Loucy (cell line): Measurements from ENCODE around the gene NFKBIA.

Experiments used
- H2AFZ ChIP-seq: fragments of 200-600 bp; sonication (generic); 2 replicates; pipeline ENCODE4 v1.6.0; 2016; ENCODE audit warnings: antibody characterized with exemption, mild to moderate bottlenecking, low read length, moderate library complexity
- H3F3A ChIP-seq: fragments of 200-600 bp; 2 replicates; pipeline ENCODE4 v1.6.0; 2016; ENCODE audit warnings: antibody characterized with exemption, low read depth, mild to moderate bottlenecking
- H3K27me3 ChIP-seq: fragments of 200-600 bp; sonication (generic); 2 replicates; pipeline ENCODE4 v1.6.1; 2014; ENCODE audit warnings: low read length, mild to moderate bottlenecking; ENCODE audit not compliant: insufficient read depth, poor library complexity, severe bottlenecking
- H3K36me3 ChIP-seq: fragments of 200-600 bp; sonication (generic); 2 replicates; pipeline ENCODE4 v1.6.1; 2016; ENCODE audit warnings: low read length; ENCODE audit not compliant: insufficient read depth
- H3K4me1 ChIP-seq: fragments of 200-600 bp; sonication (generic); 2 replicates; pipeline ENCODE4 v1.5.1; 2014; ENCODE audit warnings: low read length, mild to moderate bottlenecking; ENCODE audit not compliant: insufficient read depth, poor library complexity, severe bottlenecking
- H3K4me2 ChIP-seq: fragments of 200-600 bp; sonication (generic); 2 replicates; pipeline ENCODE4 v1.6.0; 2014; ENCODE audit warnings: antibody characterized with exemption, low read length, low read depth, mild to moderate bottlenecking; ENCODE audit not compliant: poor library complexity, severe bottlenecking
- H3K4me3 ChIP-seq: fragments of 200-600 bp; sonication (generic); 2 replicates; pipeline ENCODE4 v1.5.1; 2014; ENCODE audit warnings: low read length, mild to moderate bottlenecking, mixed read lengths; ENCODE audit not compliant: poor library complexity, severe bottlenecking
- H3K79me2 ChIP-seq: fragments of 200-600 bp; sonication (generic); 2 replicates; pipeline ENCODE4 v1.6.1; 2014; ENCODE audit warnings: low read length; ENCODE audit not compliant: insufficient read depth
- H3K9ac ChIP-seq: fragments of 200-600 bp; sonication (generic); 2 replicates; pipeline ENCODE4 v1.6.0; 2014; ENCODE audit warnings: mild to moderate bottlenecking, low read depth, low read length, moderate library complexity; ENCODE audit not compliant: poor library complexity, severe bottlenecking
- H3K9me2 ChIP-seq: fragments of 200-600 bp; sonication (generic); replicated peaks from 2 replicates; pipeline ENCODE4 v1.6.1; 2016; ENCODE audit warnings: low read depth, low read length, mixed read lengths
- H3K9me3 ChIP-seq: fragments of 200-600 bp; sonication (generic); 2 replicates; pipeline ENCODE4 v1.6.1; 2014; ENCODE audit warnings: mild to moderate bottlenecking, antibody characterized with exemption, low read length, low read depth; ENCODE audit not compliant: insufficient read depth
- H4K20me1 ChIP-seq: fragments of 200-600 bp; sonication (generic); 2 replicates; pipeline ENCODE4 v1.6.0; 2014; ENCODE audit warnings: antibody characterized with exemption, low read length, mild to moderate bottlenecking; ENCODE audit not compliant: insufficient read depth, poor library complexity, severe bottlenecking
- EZH2phosphoT487 ChIP-seq: fragments of 200-600 bp; IDR thresholded peaks from 2 replicates; pipeline ENCODE4 v1.6.1; 2018; ENCODE audit warnings: antibody characterized with exemption, mild to moderate bottlenecking, moderate library complexity, borderline replicate concordance
- TF ChIP-seq, protein P1 (sequence below): fragments of 200-600 bp; sonication (generic); conservative IDR thresholded peaks from 2 replicates; pipeline ENCODE4 v1.5.1; 2014; ENCODE audit warnings: mild to moderate bottlenecking, antibody characterized with exemption, low read length

The NFKBIA gene

DNA sequence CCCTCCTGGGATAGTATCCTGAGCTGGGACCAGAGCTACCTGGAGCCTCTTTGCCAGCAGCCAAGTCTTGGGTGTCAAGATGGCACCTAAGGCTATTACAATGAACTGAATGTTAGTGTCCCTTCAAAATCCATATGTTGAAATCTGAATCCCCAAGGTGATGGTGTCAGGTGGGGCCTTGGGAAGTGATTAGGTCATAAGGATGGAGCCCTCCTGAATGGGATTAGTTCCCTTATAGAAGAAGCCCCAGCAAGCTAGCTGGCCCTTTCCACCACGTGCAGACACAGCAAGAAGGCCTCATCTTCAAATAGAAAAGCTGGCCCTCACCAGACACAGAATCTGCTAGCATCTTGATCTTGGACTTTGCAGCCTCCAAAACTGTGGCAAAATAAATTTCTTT is 12.4 kb downstream of the NFKBIA start:
- Histone ChIP-seq H3K4me1 (no peaks in the 10 kb centered on the region), H3K4me2 (no peak overlapping the region), H3K36me3 (no peaks in the 10 kb centered on the region), H4K20me1 (no peaks in the 10 kb centered on the region), H3K4me3 (no peak overlapping the region), H3K27me3 (no peaks in the 10 kb centered on the region), H3K79me2 (no peaks in the 10 kb centered on the region), H3K9ac (no peak overlapping the region), H3F3A (no peaks in the 10 kb centered on the region), H2AFZ (no peak overlapping the region), H3K9me2 (no peaks in the 10 kb centered on the region), H3K9me3 (no peaks in the 10 kb centered on the region)
- TF ChIP-seq, protein P1, sequence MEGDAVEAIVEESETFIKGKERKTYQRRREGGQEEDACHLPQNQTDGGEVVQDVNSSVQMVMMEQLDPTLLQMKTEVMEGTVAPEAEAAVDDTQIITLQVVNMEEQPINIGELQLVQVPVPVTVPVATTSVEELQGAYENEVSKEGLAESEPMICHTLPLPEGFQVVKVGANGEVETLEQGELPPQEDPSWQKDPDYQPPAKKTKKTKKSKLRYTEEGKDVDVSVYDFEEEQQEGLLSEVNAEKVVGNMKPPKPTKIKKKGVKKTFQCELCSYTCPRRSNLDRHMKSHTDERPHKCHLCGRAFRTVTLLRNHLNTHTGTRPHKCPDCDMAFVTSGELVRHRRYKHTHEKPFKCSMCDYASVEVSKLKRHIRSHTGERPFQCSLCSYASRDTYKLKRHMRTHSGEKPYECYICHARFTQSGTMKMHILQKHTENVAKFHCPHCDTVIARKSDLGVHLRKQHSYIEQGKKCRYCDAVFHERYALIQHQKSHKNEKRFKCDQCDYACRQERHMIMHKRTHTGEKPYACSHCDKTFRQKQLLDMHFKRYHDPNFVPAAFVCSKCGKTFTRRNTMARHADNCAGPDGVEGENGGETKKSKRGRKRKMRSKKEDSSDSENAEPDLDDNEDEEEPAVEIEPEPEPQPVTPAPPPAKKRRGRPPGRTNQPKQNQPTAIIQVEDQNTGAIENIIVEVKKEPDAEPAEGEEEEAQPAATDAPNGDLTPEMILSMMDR: no peak
- TF ChIP-seq EZH2phosphoT487: no peak

DNA sequence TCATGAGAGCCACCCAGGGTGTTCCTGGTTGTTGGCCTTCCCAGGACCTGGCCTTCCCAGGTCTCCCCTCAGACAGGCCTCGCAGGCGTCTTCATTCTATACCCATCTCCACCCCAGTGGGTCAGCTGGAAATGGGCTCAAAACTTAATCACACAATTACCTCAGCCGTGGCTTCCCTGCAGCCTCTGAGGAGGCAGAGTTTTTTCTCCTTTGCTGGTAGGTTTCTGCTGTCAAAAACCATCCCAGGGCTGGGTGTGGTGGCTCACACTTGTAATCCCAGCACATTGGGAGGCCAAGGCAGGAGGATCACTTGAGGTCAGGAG is 13.2 kb downstream of the NFKBIA start:
- H3K4me1 ChIP-seq: no peaks in the 10 kb centered on the region
- H3K27me3 ChIP-seq: no peaks in the 10 kb centered on the region
- H3K9me2 ChIP-seq: no peaks in the 10 kb centered on the region
- no peak overlapping the region for H3K9ac ChIP-seq
- H3K36me3 ChIP-seq: no peaks in the 10 kb centered on the region
- H3K4me3 ChIP-seq: no peak overlapping the region
- no peaks in the 10 kb centered on the region for H3F3A ChIP-seq
- no peaks in the 10 kb centered on the region for H3K79me2 ChIP-seq
- TF ChIP-seq EZH2phosphoT487: no peak
- TF ChIP-seq, protein P1: no peak
- H4K20me1 ChIP-seq: no peaks in the 10 kb centered on the region
- no peak overlapping the region for H2AFZ ChIP-seq
- H3K9me3 ChIP-seq: no peaks in the 10 kb centered on the region
- H3K4me2 ChIP-seq: no peak overlapping the region

DNA sequence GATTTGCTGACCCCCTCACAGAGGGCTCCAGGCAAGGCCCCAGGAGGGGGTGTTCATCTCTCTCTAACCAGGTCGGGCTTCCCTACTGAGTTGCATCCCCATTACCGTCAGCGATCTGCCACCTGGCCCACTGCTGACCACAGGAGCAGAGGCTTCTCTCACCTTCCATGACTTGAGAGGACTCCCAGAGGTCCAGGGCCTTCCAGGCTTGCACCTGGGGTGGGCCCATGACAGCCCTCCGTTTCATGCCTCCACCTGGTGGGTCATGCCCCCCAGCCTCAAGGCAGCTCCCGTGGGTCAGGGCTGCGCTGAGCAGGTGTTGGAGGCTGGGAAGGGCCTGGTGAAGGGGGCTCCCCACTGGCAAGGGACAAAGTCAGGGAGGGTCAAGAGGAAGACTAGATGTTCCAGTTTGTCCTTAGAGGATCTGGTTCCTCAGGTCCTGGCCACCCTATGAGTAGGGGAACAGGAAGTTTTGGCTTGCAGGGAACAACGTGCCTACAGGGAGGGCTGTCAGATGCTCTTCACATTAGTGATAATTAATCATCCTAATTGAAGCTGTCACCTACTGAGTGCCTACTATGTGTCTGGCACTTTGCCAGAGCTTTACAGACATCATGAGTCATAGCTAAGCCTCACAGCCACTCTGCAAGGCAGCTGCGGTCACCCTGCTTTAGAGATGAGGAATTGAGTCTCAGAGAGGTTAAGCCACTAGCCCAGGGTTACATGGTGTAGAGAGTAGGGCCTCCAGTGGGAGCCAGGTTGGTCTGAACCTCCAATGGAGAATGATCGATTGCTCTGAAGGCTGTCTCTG is 13.8 kb downstream of the NFKBIA start:
- TF ChIP-seq, protein P1: no peak
- no peak for TF ChIP-seq EZH2phosphoT487
- no peaks in the 10 kb centered on the region for H3K9me3 ChIP-seq
- H3K4me1 ChIP-seq: no peaks in the 10 kb centered on the region
- no peak overlapping the region for H3K4me2 ChIP-seq
- H4K20me1 ChIP-seq: no peaks in the 10 kb centered on the region
- no peak overlapping the region for H3K9ac ChIP-seq
- no peaks in the 10 kb centered on the region for H3K9me2 ChIP-seq
- no peaks in the 10 kb centered on the region for H3F3A ChIP-seq
- H2AFZ ChIP-seq: no peak overlapping the region
- no peaks in the 10 kb centered on the region for H3K27me3 ChIP-seq
- no peaks in the 10 kb centered on the region for H3K36me3 ChIP-seq
- no peaks in the 10 kb centered on the region for H3K79me2 ChIP-seq
- no peak overlapping the region for H3K4me3 ChIP-seq
